NCI-H345 treated with DMSO at 0.1 percent for 48 hours (cell line): Measurements from ENCODE around the gene NPLOC4.
"Not testable (repeated sequence)": the region's sequence is repeated elsewhere in the genome, so short reads cannot be mapped to it uniquely, and the experiment has no call there.

ENCODE experiments used
- DNase-seq: peaks from one replicate; lab custom pipeline; 2025; ENCODE audit not compliant: unreplicated experiment; lab: John Stamatoyannopoulos, UW

Gene NPLOC4

GRCh38 chr17:81635973-81636504, 873 bp downstream of the NPLOC4 start:
- DNase-seq: no peak

GRCh38 chr17:81635431-81635830, 1.5 kb downstream of the NPLOC4 start:
- no peak for DNase-seq

GRCh38 chr17:81631482-81631881, 5.4 kb downstream of the NPLOC4 start:
- no peak for DNase-seq

- no peak for DNase-seq
Observed at GRCh38 chr17:81630274-81630673, 6.6 kb downstream of the NPLOC4 start.

GRCh38 chr17:81621494-81622130, 15.3 kb downstream of the NPLOC4 start:
- DNase-seq: no peak

- DNase-seq: not testable (repeated sequence)
Observed at GRCh38 chr17:81618307-81618706, 18.6 kb downstream of the NPLOC4 start.

GRCh38 chr17:81616877-81617276, 20.0 kb downstream of the NPLOC4 start:
- DNase-seq: no peak

GRCh38 chr17:81615401-81615930, 21.4 kb downstream of the NPLOC4 start:
- no peak for DNase-seq

GRCh38 chr17:81612172-81612970, 24.5 kb downstream of the NPLOC4 start:
- no peak for DNase-seq

- DNase-seq: no peak
Observed at GRCh38 chr17:81609541-81610311, 27.2 kb downstream of the NPLOC4 start.

- no peak for DNase-seq
Observed at GRCh38 chr17:81608605-81609004, 28.3 kb downstream of the NPLOC4 start.

GRCh38 chr17:81608082-81608481, 28.8 kb downstream of the NPLOC4 start:
- DNase-seq: no peak

- no peak for DNase-seq
Observed at GRCh38 chr17:81607431-81607830, 29.5 kb downstream of the NPLOC4 start.

- no peak for DNase-seq
Observed at GRCh38 chr17:81603846-81604610, 32.9 kb downstream of the NPLOC4 start.

GRCh38 chr17:81601525-81602120, 35.3 kb downstream of the NPLOC4 start:
- peak; percentile 60 for DNase-seq

- no peak for DNase-seq
Observed at GRCh38 chr17:81599719-81600486, 37.0 kb downstream of the NPLOC4 start.

- DNase-seq: no peak
Observed at GRCh38 chr17:81593105-81593871, 43.6 kb downstream of the NPLOC4 start.

GRCh38 chr17:81591971-81592370, 44.9 kb downstream of the NPLOC4 start:
- DNase-seq: no peak

GRCh38 chr17:81590121-81590520, 46.8 kb downstream of the NPLOC4 start:
- no peak for DNase-seq
